Measurements from ENCODE around the gene CAPN9.

Gene CAPN9

GRCh38 chr1:230746617-230747016, 571 bp upstream of the CAPN9 start:
- TF ChIP-seq CTCF (IDR thresholded peaks at IDR 0.05; ENCODE audit: extremely low read depth, insufficient read depth, missing control alignments), result no peak
- DNase-seq (ENCODE audit: low spot score), result no peak
- in situ Hi-C loops (cut with MboI; ENCODE audit: low pct_unique_long_range_greater_than_20kb, low sequenced_read_pairs, unreplicated experiment), result no loop called here

GRCh38 chr1:230747890-230748800, 957 bp downstream of the CAPN9 start:
- no peak for TF ChIP-seq CTCF (IDR thresholded peaks at IDR 0.05; ENCODE audit: extremely low read depth, insufficient read depth, missing control alignments)
- in situ Hi-C loops (cut with MboI; ENCODE audit: low pct_unique_long_range_greater_than_20kb, low sequenced_read_pairs, unreplicated experiment), result no loop called here
- DNase-seq (ENCODE audit: low spot score), result no peak

- in situ Hi-C loops (cut with MboI; ENCODE audit: low pct_unique_long_range_greater_than_20kb, low sequenced_read_pairs, unreplicated experiment), result no loop called here
- TF ChIP-seq CTCF (IDR thresholded peaks at IDR 0.05; ENCODE audit: extremely low read depth, insufficient read depth, missing control alignments), result no peak
- peak; percentile 46 for DNase-seq (ENCODE audit: low spot score)
Observed at GRCh38 chr1:230749150-230749549, 2.0 kb downstream of the CAPN9 start.

- in situ Hi-C loops (cut with MboI; ENCODE audit: low pct_unique_long_range_greater_than_20kb, low sequenced_read_pairs, unreplicated experiment), result no loop called here
- no peak for DNase-seq (ENCODE audit: low spot score)
- TF ChIP-seq CTCF (IDR thresholded peaks at IDR 0.05; ENCODE audit: extremely low read depth, insufficient read depth, missing control alignments), result no peak
Observed at GRCh38 chr1:230749635-230750034, 2.4 kb downstream of the CAPN9 start.

GRCh38 chr1:230750576-230750975, 3.4 kb downstream of the CAPN9 start:
- DNase-seq (ENCODE audit: low spot score), result no peak
- TF ChIP-seq CTCF (IDR thresholded peaks at IDR 0.05; ENCODE audit: extremely low read depth, insufficient read depth, missing control alignments), result no peak
- in situ Hi-C loops (cut with MboI; ENCODE audit: low pct_unique_long_range_greater_than_20kb, low sequenced_read_pairs, unreplicated experiment), result no loop called here

GRCh38 chr1:230750986-230751625, 3.9 kb downstream of the CAPN9 start:
- TF ChIP-seq CTCF (IDR thresholded peaks at IDR 0.05; ENCODE audit: extremely low read depth, insufficient read depth, missing control alignments), result no peak
- DNase-seq (ENCODE audit: low spot score), result no peak
- in situ Hi-C loops (cut with MboI; ENCODE audit: low pct_unique_long_range_greater_than_20kb, low sequenced_read_pairs, unreplicated experiment), result no loop called here

Measured in GM13977 (cell line).